Hematopoietic multipotent progenitor cell (in vitro differentiated cells): ENCODE measurements around the gene NBR1. TPM values are rescaled to one million over a fixed set of nuclear protein-coding genes. Genes with fewer than 3 reads are reported as not detected.
"Not testable (repeated sequence)": the region's sequence is repeated elsewhere in the genome, so short reads cannot be mapped to it uniquely, and the experiment has no call there.

Experiments
- DNase-seq, 3 donors: peaks; one replicate each; pipeline ENCODE4 v3.0.0-alpha.2; 2011 to 2015; ENCODE audit warnings: low read depth in 2 of 3, low spot score in 2 of 3
- total RNA-seq: library from RNA; depleted of rRNA; stranded (reverse); fragments of >200 nt; gene quantifications from one replicate; pipeline ENCODE4 v1.2.3, GENCODE V29; 2012

Gene NBR1
- total RNA-seq, 1 donor = 27.2 TPM

GRCh38 chr17:43155666-43156065 lies 15.3 kb upstream of the NBR1 start:
- no peak for DNase-seq

- not testable (repeated sequence) for DNase-seq
Observed at GRCh38 chr17:43159232-43159631, 11.8 kb upstream of the NBR1 start.

- not testable (repeated sequence) for DNase-seq
Observed at GRCh38 chr17:43159957-43160356, 11.1 kb upstream of the NBR1 start.

- DNase-seq = not testable (repeated sequence)
Observed at GRCh38 chr17:43165971-43166370, 5.0 kb upstream of the NBR1 start.

GRCh38 chr17:43169561-43170139 lies 1.4 kb upstream of the NBR1 start:
- DNase-seq = peak in 1 of 3 donors; percentile 39

GRCh38 chr17:43170140-43170765 lies 761 bp upstream of the NBR1 start:
- peak; percentile 73 to 97 (median 95) for DNase-seq

- DNase-seq = peak in 2 of 3 donors; percentile 26 to 47
Observed at GRCh38 chr17:43171586-43172487, 823 bp downstream of the NBR1 start.

- DNase-seq = no peak
Observed at GRCh38 chr17:43175213-43176118, 4.5 kb downstream of the NBR1 start.

- DNase-seq = no peak
Observed at GRCh38 chr17:43176119-43176570, 5.1 kb downstream of the NBR1 start.

GRCh38 chr17:43183921-43184320 lies 12.9 kb downstream of the NBR1 start:
- no peak for DNase-seq

- DNase-seq = not testable (repeated sequence)
Observed at GRCh38 chr17:43186656-43187055, 15.6 kb downstream of the NBR1 start.

GRCh38 chr17:43193251-43193650 lies 22.2 kb downstream of the NBR1 start:
- no peak for DNase-seq

GRCh38 chr17:43199633-43200032 lies 28.6 kb downstream of the NBR1 start:
- no peak for DNase-seq

- no peak for DNase-seq
Observed at GRCh38 chr17:43200127-43200526, 29.1 kb downstream of the NBR1 start.

- DNase-seq = not testable (repeated sequence)
Observed at GRCh38 chr17:43203013-43203412, 32.0 kb downstream of the NBR1 start.

- no peak for DNase-seq
Observed at GRCh38 chr17:43210576-43210975, 39.6 kb downstream of the NBR1 start.

- peak in 1 of 3 donors; percentile 4 for DNase-seq
Observed at GRCh38 chr17:43211123-43211479, 40.1 kb downstream of the NBR1 start.

GRCh38 chr17:43211480-43212402 lies 40.7 kb downstream of the NBR1 start, which contains the start of gene TMEM106A:
Gene TMEM106A, plus strand, starts transcription at chr17:43211875. Its CDS starts 1,167 bp downstream, at chr17:43213042.
- peak; percentile 58 to 81 (median 80) for DNase-seq
